Esophagus muscularis mucosa (tissue), 4 donors: ENCODE measurements around the gene RAVER2. TPM values are rescaled to one million over a fixed set of nuclear protein-coding genes. Genes with fewer than 3 reads are reported as not detected.

Experiments
- DNase-seq: peaks from one replicate; pipeline ENCODE4 v3.0.0-alpha.2; 2017; ENCODE audit errors: extremely low spot score
- H3K27ac ChIP-seq, 4 donors: fragments of 200-600 bp; sonication (generic); replicated peaks in 1 of 4; 1 replicate in 3 of 4; 2 replicates in 1 of 4; pipeline ENCODE4 v1.5.1; 2016 to 2019; ENCODE audit warnings: mild to moderate bottlenecking in 1 of 4
- H3K27me3 ChIP-seq, 4 donors: fragments of 200-600 bp; sonication (generic); one replicate each; pipeline versions ENCODE4 v1.5.1 to v1.6.0; 2016 to 2019
- H3K36me3 ChIP-seq, 4 donors: fragments of 200-600 bp; sonication (generic); one replicate each; pipeline ENCODE4 v1.5.1; 2016 to 2019
- H3K4me1 ChIP-seq, 4 donors: fragments of 200-600 bp; sonication (generic); one replicate each; pipeline ENCODE4 v1.5.1; 2016 to 2019
- H3K4me3 ChIP-seq, 4 donors: fragments of 200-600 bp; sonication (generic); 1 replicate in 2 of 4; 2 replicates in 2 of 4; pipeline ENCODE4 v1.5.1; 2016 to 2019; ENCODE audit warnings: mild to moderate bottlenecking in 4 of 4, moderate library complexity in 1 of 4
- H3K9me3 ChIP-seq, 4 donors: fragments of 200-600 bp; sonication (generic); 1 replicate in 3 of 4; 2 replicates in 1 of 4; pipeline ENCODE4 v1.5.1; 2016 to 2019
- EP300 ChIP-seq: sonication (generic); formaldehyde crosslinking; IDR thresholded peaks from one replicate; pipeline ENCODE4 v1.6.1; 2017; ENCODE audit warnings: antibody characterized with exemption
- POLR2A ChIP-seq: fragments of 450-650 bp; IDR thresholded peaks from one replicate; pipeline ENCODE4 v1.6.1; 2017; ENCODE audit warnings: antibody characterized with exemption, moderate library complexity, mild to moderate bottlenecking, low read depth
- POLR2AphosphoS5 ChIP-seq, 2 donors: sonication (generic); formaldehyde crosslinking; IDR thresholded peaks; one replicate each; pipeline ENCODE4 v1.6.1; 2017; ENCODE audit warnings: antibody characterized with exemption in 2 of 2
- WGBS: methylation state at CpG from one replicate; pipeline ENCODE4 v1.1.5; 2018; 5-methylcytosine and 5-hydroxymethylcytosine counted together
- intact Hi-C: fragments of 100-400 bp; cut with DNase I; formaldehyde crosslinking; loops from one replicate; pipeline ENCODE4 v1.15.1; 2023
- total RNA-seq, 4 donors: library from RNA; depleted of rRNA; stranded (reverse); fragments of >200 nt; gene quantifications; one replicate each; pipeline versions ENCODE4 v1.1.0 to v1.2.1, GENCODE V29; 2016
- TF ChIP-seq, protein P1 (sequence below), 3 experiments: fragments of 200-600 bp in 2 of 3; fragments of 450-650 bp in 1 of 3; sonication (generic) in 2 of 3; IDR thresholded peaks; one replicate each; pipeline ENCODE4 v1.5.1; 2017 to 2019; ENCODE audit warnings: antibody characterized with exemption in 3 of 3, mild to moderate bottlenecking in 2 of 3, moderate library complexity in 1 of 3

RAVER2 gene
- total RNA-seq, 4 donors from 2014 or later = 17.9 to 30.2 (median 22.4) TPM

DNA sequence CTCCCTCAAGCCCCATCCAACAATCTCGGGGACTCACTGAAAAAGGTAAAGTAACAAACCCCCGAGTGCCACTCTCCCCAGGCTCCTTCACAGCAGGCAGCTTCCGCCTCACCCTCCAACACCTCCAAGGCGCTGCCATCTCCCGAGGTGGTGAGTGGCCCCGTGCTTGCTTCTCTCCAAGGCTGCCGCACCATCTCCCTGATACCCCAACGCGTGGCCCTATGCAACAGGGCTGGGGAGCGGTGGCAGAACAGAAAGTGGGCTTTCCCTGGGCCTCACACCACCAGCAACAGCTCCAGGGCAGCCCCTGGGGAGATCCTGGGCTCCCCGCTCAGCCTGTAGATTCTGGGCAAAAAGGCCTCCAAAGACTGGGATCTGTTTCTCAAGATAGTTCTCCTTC lies 105.1 kb downstream of the RAVER2 start:
- H3K27me3 ChIP-seq = no peaks in the 10 kb centered on the region
- H3K36me3 ChIP-seq = peaks cover 30 to 100% (median 90%) of the 10 kb centered on the region in 4 donors
- WGBS = 97% methylated on average over 9 of the region's 11 CpGs
- no peak for DNase-seq
- intact Hi-C loops = no loop called here
- no peaks in the 10 kb centered on the region for H3K4me1 ChIP-seq
- H3K9me3 ChIP-seq = no peaks in the 10 kb centered on the region
- TF ChIP-seq, protein P1, sequence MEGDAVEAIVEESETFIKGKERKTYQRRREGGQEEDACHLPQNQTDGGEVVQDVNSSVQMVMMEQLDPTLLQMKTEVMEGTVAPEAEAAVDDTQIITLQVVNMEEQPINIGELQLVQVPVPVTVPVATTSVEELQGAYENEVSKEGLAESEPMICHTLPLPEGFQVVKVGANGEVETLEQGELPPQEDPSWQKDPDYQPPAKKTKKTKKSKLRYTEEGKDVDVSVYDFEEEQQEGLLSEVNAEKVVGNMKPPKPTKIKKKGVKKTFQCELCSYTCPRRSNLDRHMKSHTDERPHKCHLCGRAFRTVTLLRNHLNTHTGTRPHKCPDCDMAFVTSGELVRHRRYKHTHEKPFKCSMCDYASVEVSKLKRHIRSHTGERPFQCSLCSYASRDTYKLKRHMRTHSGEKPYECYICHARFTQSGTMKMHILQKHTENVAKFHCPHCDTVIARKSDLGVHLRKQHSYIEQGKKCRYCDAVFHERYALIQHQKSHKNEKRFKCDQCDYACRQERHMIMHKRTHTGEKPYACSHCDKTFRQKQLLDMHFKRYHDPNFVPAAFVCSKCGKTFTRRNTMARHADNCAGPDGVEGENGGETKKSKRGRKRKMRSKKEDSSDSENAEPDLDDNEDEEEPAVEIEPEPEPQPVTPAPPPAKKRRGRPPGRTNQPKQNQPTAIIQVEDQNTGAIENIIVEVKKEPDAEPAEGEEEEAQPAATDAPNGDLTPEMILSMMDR (IDR thresholded peaks at IDR 0.05) = no peak
- TF ChIP-seq POLR2A (no peak), EP300 (no peak), POLR2AphosphoS5 (IDR thresholded peaks at IDR 0.05) (no peak)
- H3K4me3 ChIP-seq = no peak overlapping the region
- H3K27ac ChIP-seq = no peak overlapping the region

DNA sequence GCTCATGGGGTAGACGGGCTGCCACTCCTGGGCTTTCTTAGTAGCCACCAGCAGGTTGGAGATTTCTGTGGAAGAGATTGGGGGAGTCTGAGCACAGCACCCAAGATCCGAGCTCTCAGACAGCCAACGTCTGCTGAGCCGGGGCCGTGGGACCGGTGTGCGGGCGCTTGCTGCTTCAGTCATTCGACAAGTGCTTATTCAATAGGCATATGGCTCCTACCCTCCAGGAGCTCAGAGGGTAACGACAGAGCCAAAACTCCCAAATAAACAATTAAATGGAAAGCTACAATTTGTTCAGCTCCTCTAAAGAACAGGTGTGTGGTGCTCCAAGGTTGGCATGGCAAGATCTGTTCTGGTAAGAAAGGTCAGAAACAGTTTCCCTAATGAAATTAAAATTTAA lies 106.0 kb downstream of the RAVER2 start:
- DNase-seq = no peak
- 85% methylated on average over 10 of the region's 10 CpGs for WGBS
- intact Hi-C loops = no loop called here
- Histone ChIP-seq H3K36me3 (peaks cover 29 to 100% (median 89%) of the 10 kb centered on the region in 4 donors), H3K9me3 (no peaks in the 10 kb centered on the region), H3K27me3 (no peaks in the 10 kb centered on the region), H3K4me1 (no peaks in the 10 kb centered on the region), H3K27ac (no peak overlapping the region), H3K4me3 (no peak overlapping the region)
- TF ChIP-seq POLR2A (no peak), POLR2AphosphoS5 (IDR thresholded peaks at IDR 0.05) (no peak), EP300 (no peak)
- TF ChIP-seq, protein P1 (IDR thresholded peaks at IDR 0.05) = no peak

DNA sequence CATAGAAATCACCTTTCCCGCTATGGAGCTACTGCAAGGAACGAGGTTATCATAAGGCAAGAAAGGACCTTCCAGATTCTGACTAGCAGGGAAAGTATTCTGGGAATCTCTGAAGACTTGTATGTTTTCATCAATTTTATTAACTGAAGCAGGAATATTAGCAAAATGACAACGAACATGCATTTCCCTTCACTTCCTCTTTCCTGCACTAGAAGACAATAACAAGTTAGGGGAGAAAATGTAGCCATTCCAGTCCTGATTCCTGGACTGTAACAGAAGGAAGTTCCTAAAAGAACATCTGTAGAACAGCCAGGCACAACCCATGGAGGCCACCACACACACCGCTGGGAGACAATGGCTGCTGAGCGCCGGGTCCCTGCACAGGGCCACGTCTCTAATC lies 106.8 kb downstream of the RAVER2 start:
- Histone ChIP-seq H3K36me3 (peaks cover 23 to 100% (median 88%) of the 10 kb centered on the region in 4 donors), H3K4me1 (peaks cover 0 to 5% (median 0%) of the 10 kb centered on the region in 4 donors), H3K4me3 (no peak overlapping the region), H3K27ac (no peak overlapping the region), H3K27me3 (no peaks in the 10 kb centered on the region), H3K9me3 (no peaks in the 10 kb centered on the region)
- no peak for DNase-seq
- no peak for TF ChIP-seq EP300
- TF ChIP-seq POLR2AphosphoS5 (IDR thresholded peaks at IDR 0.05) = no peak
- TF ChIP-seq POLR2A = no peak
- TF ChIP-seq, protein P1 (IDR thresholded peaks at IDR 0.05) = no peak
- 71% methylated on average over 7 of the region's 7 CpGs for WGBS
- intact Hi-C loops = no loop called here

DNA sequence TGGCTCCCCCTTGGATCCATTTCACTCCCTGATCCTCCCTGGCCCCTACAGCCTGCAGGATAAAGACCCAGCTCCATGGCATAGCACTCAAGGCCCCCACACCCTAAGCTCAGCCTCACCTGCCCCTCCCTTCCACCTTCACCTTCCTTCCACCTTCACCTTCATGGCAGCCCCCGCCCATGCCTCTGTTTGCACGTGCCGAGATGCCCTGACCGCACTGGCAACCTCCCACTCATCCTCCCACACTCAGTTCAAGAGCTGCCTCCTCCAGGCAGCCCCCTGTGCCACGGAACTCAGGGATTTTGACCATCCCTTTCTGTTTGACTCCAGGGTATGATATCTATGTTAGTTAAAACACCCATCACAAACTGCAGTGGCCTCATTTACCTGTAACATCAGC lies 109.8 kb downstream of the RAVER2 start:
- DNase-seq = no peak
- intact Hi-C loops = no loop called here
- H3K27ac ChIP-seq = no peak overlapping the region
- no peak overlapping the region for H3K4me3 ChIP-seq
- 97% methylated on average over 5 of the region's 5 CpGs for WGBS
- H3K9me3 ChIP-seq = no peaks in the 10 kb centered on the region
- H3K4me1 ChIP-seq = peaks cover 0 to 5% (median 0%) of the 10 kb centered on the region in 4 donors
- no peaks in the 10 kb centered on the region for H3K27me3 ChIP-seq
- peaks cover 44 to 100% (median 89%) of the 10 kb centered on the region in 4 donors for H3K36me3 ChIP-seq
- TF ChIP-seq, protein P1 (IDR thresholded peaks at IDR 0.05) = no peak
- TF ChIP-seq POLR2AphosphoS5 (IDR thresholded peaks at IDR 0.05) (no peak), EP300 (no peak), POLR2A (no peak)

DNA sequence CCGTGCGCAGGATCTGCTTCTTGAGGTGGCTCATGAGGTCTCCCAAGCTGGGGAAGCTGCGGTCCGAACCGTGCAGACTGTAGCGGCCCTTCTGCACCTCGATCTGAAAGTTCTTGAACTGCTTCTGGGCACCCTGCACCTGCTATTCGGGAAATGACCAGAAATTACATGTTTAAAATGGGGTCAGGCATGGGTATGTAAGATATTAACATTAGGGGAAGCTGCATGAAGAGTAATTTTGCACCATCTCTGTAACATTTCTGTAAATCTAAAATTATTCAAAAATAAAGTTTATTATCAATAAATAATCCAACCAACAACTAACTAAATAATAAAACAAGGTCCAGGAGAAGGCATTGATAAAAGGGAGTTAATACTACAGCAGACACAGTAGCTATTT lies 110.7 kb downstream of the RAVER2 start:
- Histone ChIP-seq H3K9me3 (no peaks in the 10 kb centered on the region), H3K4me3 (no peak overlapping the region), H3K27me3 (no peaks in the 10 kb centered on the region), H3K4me1 (peaks cover 0 to 5% (median 0%) of the 10 kb centered on the region in 4 donors), H3K27ac (no peak overlapping the region), H3K36me3 (peaks cover 42 to 97% (median 87%) of the 10 kb centered on the region in 4 donors)
- intact Hi-C loops = no loop called here
- TF ChIP-seq, protein P1 (IDR thresholded peaks at IDR 0.05) = no peak
- no peak for TF ChIP-seq POLR2AphosphoS5 (IDR thresholded peaks at IDR 0.05)
- TF ChIP-seq POLR2A = no peak
- no peak for TF ChIP-seq EP300
- no peak for DNase-seq
- WGBS = 84% methylated on average over 8 of the region's 8 CpGs
